Stimulated activated CD8-positive, alpha-beta memory T cell treated with anti-CD3 and anti-CD28 coated beads, Interleukin-15, amount 100 ng/mL, for 4 hours (primary cell): ENCODE results near the gene PRAME.
"Not testable (repeated sequence)": the region's sequence is repeated elsewhere in the genome, so short reads cannot be mapped to it uniquely, and the experiment has no call there.

Experiments
- DNase-seq, 2 donors: peaks; one replicate each; pipeline ENCODE4 v3.0.0-alpha.2; 2020; ENCODE audit warnings: low read depth in 2 of 2

Gene PRAME, protein sequence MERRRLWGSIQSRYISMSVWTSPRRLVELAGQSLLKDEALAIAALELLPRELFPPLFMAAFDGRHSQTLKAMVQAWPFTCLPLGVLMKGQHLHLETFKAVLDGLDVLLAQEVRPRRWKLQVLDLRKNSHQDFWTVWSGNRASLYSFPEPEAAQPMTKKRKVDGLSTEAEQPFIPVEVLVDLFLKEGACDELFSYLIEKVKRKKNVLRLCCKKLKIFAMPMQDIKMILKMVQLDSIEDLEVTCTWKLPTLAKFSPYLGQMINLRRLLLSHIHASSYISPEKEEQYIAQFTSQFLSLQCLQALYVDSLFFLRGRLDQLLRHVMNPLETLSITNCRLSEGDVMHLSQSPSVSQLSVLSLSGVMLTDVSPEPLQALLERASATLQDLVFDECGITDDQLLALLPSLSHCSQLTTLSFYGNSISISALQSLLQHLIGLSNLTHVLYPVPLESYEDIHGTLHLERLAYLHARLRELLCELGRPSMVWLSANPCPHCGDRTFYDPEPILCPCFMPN

DNA sequence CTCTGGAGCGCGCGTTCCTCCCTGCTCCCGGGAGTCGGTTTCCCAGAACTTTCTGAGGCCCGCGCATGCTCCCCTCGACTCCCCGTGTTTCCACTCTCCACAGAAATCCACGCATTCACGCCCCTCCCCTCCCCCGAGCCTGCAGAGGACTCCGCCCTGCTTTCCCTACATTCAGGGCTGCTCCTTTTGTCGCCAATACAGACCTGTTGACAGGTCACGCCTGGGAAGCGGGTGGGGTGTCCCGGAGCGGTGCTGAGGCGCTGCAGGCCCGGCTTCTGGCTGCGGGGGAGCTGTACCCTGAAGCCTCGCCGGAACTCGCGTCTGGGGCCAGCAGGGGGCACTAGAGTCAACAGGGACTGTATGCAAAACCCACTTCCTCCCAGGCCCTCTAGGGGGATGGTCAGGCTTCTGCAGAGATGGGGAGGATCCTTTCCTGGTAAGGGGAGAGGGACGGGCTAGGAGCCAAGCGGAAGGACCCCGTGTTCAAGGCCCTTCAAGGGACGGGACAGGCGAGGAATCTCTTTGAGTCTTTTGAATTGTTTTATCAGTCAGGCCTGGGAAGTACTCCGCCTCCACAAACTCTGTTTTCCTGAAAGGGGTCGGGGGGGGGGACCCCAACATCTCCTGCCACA, at the start of gene PRAME:
PRAME (minus strand) TSS at position 294 of the 632 bp plus-strand sequence. CDS start 2,433 bp downstream, outside the sequence.
- DNase-seq: peak; percentile 12 to 22

DNA sequence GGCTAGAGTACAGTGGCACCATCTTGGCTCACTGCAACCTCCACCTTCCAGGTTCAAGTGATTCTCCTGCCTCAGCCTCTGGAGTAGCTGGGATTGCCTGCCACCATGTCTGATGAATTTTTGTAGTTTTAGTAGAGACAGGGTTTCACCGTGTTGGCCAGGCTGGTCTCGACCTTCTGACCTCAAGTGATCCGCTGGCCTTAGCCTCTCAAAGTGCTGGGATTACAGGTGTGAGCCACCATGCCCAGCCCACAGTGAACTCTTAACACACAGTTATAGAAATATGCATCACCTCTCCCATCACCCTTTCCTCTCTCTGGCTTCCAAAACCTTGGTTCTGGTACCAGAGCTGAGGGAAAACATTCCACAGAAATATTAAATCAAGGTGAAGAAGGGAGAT, 49.0 kb upstream of the PRAME start:
- not testable (repeated sequence) for DNase-seq

DNA sequence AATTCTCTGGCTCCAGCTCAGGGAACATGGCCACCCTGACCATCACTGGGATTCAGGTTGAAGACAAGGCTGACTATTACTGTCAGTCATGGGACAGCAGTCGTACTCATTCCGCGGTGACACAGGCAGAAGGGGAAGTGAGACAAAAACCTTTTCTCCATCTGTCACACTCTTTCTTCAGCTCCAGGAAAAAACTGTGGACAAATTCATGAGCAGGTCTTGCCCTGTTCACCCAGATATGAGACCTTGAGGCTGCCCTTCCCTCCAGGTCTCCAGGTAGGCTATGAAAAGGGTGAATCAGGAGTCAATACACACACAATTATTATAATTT, 46.0 kb upstream of the PRAME start:
- no peak for DNase-seq

DNA sequence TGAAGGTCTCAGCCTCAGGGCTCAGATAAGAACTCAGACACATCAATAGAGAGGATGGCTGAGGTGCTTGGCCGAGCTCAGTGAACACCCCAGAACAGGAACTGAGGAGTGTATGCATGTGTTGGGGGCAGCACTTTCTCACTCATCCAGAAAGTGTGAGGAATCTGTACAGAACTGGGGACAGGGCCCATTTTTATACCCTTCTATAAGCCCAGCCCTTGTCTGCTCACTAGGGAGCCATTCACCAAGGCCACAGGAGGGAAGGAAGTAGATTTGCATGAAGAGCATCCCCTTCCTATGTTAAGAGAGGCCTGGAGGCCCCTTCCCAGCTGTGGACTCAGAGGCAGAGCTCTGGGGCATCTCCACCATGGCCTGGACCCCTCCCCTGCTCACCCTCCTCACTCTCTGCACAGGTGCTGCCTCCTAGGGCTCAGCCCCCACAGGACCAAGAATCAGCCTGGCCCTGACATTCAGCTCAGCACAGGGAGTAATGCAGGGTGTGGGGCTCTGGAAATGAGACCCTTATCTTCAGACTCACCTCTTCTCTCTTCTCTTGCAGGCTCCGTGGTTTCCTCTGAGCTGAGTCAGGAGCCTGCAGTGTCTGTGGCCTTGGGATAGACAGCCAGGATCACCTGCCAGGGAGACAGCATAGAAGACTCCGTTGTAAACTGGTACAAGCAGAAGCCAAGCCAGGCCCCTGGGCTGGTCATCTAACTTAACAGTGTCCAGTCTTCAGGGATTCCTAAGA, 45.4 kb upstream of the PRAME start:
- DNase-seq: no peak

DNA sequence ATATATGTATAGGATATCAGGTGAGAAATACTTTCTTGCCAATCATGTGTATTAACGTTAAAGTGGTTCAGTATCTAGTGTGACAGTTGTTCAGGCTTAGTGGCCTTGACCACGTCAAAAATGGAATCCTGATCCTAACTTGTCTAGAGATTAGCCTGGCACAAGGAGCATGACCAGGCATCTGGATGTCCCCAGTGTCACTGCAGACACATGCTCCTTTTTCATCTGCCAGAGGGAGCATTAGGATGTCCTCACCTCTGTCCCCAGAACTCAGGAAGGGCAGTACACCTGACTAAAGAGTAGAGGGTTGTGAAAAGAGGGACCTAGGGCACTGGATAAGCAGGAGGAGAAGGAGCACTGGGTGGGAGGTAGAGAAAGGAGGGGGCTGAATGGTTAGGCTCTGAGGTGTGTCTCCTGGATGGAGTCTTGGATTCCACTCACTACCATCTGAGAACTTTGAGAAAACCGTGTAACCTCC, 44.4 kb upstream of the PRAME start:
- DNase-seq: no peak

DNA sequence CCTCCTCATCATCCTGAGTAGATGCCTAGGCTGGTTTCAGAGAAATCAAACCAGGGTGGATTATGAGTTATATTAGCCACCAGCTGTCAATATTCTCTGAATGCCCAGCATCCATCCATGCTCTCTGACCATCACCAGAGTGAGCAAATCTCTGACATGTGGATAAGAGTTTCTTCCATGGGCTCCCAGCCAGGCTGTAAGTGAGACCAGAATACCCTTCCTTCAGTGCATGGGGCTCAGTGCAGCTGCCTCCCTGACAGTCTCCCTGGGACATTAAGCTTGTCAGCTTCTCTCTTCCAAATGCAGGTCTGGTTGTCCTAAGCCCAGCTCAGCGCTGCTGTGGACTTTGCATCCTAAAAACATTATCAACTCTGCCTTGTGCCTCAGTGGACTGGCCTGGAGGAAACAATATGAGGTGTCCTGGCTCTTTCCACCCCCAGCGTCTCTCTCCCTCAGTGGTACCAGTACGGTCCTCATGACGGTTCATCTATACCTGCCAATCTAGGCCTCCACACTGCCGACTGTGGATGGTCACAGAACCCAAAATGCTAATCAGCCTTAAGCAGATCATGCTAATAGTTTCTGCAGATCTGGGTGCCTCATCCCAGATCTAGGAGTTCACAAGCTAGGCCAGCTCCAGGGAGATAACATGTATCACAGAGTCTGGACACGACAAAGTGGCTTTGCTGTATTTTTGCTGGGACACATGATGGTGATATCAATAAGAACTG, 41.6 kb upstream of the PRAME start:
- no peak for DNase-seq

DNA sequence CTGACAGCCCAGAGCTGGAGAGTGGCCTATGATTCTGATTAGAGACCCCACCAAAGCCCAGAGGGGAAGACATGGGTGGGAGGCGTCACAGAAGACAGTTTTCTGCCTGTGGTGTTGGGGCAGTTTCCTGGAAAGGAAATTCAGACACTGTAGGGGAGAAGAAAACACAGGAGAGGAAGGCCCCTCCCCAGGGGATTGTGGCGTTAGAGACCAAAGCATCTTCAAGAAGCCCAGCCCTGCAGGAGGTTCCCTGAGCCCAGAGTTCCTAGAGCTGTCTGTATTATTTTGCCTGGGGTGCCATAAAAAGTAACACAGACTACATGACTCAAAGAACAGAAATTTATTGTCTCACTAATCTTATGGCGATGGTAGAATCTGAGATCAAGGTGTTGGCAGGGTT, 40.2 kb upstream of the PRAME start:
- no peak for DNase-seq

DNA sequence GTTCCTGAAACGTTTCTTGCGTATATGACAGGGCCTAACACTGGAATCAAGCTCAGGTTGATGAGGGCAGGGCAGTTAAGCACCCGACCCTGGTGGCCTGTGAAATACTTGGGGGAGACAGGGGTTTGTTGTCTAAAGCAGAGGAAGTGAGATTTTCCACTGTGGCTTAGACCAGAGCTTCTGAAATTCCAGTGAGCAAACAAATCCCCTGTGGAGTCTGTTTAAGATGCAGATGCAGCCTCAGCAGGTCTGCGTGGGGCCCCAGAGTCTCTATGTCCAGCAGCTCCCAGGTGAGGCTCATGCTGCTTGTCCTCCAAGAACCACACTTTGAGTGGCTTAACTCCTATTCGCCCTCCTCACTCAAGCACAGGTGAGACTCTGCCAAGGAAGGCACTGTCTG, 39.1 kb upstream of the PRAME start:
- no peak for DNase-seq

DNA sequence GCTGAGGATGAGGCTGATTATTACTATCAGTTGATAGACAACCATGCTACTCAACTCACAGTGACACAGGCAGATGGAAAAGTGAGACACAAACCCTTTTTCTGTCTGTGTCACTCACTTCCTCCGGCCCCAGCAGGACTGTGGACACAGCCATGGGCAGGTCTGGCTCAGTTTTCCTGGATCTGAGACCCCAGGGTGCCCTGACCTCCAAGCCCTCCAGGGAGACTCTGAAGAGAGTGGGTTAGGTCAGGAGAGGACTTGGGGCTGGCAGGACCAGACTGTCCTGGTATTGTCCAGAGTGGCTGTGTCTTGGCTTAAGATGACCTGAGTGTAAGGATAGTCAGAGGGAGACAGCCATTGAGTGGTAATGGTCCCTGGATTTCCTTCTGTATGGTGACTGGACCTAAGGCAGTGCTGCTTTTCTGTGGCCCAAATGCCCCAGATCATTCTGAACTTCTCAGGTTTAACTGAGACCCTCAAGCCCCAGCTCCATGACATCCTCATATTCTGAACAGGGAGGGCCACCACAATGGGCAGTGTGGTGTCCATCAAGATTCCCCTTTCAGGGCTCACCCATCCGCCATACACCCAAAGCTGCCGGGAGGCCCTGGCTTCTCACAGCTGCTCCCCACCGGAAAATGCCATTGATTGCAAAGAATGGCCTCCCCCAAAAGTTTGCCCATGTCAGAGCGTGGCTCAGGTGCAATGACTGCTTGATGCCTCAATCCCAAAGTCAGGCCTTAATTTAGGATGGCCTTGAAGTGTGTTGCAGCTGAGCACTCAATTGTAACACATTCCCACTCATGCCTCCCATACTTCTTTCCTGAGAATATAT, 36.2 kb upstream of the PRAME start:
- no peak for DNase-seq

DNA sequence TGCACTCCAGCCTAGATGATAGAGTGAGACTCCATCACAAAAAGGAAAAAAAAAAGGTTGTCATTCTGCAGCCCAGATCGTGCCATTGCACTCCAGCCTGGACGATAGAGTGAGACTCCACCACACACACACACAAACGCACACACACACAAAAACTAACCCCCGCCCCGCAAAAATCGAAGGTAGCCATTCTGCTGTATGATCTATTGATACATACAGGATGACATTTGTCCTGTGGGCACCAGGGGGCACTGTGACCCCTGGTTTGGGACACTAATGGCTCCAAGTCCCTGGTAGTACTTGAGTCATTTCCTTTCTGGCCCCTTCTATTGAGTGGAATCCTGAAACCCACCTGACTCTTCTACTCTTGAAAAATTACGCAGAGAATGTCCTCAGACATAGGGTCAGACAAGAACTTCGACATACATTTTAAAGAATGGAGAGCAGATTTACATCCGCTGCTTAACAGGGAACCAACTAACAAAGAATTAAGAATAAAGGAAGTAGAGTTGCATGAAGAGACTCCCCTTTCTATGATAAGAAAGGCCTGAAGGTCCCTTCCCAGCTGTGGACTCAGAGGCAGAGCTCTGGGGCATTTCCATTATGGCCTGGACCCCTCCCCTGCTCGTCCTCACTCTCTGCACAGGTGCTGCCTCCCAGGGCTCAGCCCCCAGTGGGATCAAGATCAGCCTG, 35.0 kb upstream of the PRAME start:
- peak in 1 of 2 donors; percentile 35 for DNase-seq

DNA sequence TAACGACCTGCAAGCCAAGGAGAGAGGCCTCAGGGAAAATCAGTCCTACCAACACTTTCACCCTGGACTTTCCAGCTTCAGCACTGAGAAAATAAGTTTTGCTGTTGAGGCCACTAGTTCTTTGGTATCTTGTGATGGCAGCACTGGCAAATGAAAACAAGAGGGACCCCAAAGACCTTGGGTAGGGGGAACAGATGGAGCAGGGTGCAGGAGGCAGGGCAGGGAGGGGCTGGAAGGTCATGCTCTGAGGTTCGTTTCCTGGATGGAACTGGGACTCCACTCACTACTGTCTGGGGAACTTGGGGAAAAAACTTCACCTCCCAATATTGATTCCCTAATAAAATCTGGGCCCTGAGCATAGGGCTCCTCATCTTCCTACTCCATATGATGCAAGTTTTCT, 34.2 kb upstream of the PRAME start:
- DNase-seq: no peak

DNA sequence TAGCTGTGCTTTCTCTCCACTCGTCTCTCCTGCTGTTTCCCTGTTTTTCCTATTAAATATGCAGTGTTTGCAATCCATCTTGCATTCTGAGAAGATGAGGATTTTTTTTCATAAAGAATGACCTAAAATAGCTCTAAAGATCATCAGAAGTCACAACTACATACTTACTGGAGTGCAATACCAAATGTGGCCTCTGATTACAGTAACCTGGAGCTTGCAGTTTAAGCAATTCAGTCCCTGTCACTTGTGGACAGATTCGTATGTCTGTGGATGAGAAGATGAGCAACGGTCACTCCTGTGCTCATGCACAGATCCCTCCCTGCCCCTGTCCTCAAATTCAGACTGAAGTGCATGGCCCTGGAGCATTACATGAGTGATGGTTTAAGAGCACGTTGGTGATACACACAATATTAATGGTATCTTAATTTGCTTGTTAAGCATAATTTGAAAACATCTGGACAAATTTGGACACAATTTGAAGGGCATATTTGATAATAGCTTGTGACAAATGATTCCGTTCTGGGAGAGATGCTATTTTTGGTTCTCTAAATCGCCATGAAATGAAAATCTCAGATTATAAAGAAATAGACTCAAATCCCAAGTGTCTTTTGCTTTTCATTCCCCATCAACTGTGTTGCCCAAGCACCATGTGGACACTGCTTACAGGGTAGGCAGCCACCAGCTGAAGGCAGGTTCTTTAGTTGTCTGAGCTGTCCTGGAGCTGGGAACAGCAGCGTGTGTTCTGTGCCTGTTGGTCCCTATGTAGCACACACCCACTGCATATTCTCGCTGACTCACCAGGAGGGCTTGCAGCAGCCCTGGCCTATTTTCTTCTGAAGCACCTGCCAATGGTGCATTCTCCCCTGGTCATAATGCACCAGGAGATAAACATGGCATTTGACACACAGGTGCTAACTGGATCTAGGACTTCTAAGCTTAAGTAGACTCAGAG, 32.6 kb upstream of the PRAME start:
- no peak for DNase-seq

DNA sequence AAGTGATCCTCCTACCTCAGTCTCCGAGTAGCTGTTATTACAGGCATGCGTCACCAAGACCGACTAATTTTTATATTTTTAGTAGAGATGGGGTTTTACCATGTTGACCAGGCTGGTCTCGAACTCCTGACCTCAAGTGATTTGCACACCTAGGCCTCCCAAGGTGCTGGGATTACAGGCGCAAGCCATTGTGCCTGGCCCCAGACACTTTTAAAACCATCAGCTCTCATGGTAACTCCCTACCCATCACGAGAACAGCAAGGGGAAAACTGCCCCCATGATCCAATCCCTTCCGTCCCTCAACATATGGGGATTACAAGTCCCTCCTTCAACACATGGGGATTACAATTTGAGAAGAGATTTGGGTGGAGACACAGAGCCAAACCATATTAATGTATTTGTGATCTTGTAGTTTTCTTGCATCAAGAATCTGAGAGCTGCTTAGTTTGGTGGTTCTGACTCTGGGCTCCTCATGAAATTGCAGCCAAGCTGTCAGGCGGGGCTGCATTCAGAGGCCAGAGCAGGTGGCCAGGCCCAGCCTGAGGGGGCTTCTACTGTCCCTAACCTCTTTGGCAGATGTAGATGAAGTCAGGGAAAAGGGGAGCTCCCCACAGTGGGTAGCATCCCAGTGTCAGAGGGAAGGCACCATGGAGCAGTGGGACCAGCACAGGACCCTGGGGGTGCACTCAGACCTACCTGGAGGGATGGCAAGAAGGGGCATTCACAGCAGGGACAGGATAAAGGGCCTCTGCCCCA, 31.2 kb upstream of the PRAME start:
- no peak for DNase-seq

DNA sequence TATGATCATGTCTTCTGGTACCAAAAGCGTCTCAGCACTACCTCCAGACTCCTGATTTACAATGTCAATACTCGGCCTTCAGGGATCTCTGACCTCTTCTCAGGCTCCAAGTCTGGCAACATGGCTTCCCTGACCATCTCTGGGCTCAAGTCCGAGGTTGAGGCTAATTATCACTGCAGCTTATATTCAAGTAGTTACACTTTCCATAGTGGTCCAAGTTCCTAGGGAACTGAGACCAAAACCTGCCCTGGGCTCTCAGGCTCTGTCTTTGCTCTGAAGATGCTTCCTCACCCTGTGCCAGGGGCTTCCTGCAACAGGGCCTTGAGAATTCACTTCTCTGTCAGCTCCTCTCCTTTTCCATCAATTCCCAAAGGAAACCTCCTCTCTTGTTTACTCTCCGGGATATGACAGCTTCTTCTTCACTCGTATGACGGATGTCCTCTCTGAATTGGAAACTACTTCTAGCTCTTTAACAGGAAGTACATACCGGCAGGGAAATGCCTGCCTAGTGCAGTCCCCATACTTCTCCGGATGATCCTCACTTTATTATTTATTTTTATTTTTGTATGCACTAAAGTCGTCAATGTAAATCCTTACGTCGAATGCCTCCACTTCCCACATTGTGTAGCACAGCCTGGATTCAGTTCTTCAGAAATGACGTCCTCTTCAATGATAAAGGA, 29.6 kb upstream of the PRAME start:
- DNase-seq: no peak

DNA sequence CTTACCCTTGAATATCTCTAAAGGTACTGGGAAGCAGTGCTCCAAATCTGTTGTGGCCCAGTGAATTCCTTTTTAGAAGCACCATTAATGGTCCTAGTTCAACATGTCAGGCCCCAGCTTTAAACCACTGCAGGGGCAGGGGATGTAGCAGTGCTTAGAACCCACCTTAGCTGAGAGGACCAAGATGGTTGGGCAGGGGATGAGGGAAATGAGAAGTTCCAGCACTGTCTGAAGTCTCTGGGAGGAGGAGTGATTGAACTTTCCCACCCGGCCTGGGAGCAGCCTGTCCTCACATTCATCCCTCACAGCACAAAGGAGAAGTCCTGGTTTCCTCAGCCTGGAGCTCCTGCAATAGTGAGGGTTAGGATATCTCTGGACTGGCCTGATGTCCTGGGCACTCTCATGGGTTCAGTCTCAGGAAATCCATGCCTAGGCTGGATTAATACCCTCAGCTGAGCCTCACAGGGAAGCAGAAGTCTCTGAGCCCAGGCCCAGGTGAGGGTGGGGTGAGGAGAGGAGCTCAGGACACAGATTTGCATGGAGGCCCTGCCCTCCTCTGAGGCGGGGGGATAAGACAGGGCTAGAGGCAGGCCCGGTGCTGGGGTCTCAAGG, 28.6 kb upstream of the PRAME start:
- no peak for DNase-seq

DNA sequence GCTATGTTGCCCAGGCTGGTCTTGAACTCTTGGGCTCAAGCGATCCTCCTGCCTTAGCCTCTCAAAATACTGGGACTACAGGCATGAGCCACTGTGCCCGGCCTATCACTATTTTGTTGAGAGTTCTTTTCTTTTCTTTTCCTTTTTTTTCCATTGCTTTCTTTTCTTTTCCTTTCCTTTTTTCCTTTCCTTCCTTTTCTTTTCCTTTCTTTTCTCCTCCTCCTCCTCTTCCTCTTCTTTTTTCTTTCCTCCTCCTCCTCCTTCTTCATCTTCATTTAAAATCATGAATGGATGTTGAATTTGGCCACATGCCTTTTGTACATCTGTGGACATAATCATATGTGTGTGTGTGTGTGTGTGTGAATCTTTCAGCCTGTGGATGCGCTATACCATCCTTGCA, 25.7 kb upstream of the PRAME start:
- no peak for DNase-seq

DNA sequence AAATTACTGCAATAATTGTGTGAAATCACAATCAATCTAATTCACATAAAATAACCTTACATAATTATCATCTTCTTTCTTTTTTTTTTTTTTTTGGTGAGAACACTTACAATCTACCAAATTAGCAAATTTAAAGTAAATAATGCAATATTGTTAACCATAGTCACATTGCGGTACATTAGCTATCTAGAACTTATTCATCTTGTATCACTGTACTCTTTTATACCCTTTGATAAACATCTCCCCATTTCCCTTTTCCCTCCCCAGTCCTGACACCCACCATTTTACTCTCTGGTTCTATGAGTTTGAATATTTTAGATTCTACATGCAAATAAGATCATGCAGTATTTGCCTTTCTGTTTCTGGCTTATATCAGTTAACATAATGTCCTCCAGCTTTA, 24.0 kb upstream of the PRAME start:
- no peak for DNase-seq
